GM04503 (cell line): ENCODE results near the gene ZNF655.

ENCODE experiments used
- DNase-seq: peaks from one replicate; pipeline ENCODE4 v3.0.0-alpha.2; 2012; ENCODE audit warnings: low read depth

ZNF655 gene

DNA sequence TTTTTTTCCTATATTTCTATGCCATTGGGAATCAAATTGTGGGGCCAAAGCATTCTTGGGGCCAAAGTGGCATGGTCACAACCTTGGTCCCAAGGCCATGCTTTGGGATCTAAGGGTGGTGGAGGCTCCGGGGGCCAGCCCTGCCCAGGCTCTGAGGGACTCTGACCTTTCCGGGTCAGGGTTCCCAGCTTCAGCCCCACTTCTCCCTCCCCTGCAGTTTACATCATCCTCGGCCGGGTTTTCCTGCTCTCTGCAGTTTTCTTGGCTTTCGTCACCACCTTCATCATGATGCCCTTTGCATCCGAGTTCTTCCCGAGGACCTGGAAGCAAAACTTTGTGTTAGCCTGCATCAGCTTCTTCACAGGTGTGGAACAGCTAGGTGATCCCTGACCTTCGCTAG is 48.1 kb downstream of the ZNF655 start:
- DNase-seq = no peak

DNA sequence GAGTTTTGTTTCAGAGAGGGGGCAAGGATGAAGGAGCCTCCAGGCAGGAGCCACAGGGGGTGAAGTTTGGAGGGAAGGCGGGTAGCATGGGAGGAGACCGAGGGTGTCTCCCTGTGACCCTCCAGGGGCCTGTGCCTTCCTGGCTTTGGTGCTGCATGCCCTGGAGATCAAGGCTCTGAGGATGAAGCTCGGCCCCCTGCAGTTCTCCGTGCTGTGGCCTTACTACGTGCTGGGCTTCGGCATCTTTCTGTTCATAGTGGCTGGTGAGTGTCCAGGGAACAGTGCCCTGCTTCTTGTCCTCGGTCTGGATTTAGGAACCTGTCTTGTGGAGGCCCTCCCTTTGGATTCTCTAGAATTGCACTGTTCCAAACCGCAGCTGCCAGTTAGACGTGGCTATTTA is 49.1 kb downstream of the ZNF655 start:
- DNase-seq = no peak

DNA sequence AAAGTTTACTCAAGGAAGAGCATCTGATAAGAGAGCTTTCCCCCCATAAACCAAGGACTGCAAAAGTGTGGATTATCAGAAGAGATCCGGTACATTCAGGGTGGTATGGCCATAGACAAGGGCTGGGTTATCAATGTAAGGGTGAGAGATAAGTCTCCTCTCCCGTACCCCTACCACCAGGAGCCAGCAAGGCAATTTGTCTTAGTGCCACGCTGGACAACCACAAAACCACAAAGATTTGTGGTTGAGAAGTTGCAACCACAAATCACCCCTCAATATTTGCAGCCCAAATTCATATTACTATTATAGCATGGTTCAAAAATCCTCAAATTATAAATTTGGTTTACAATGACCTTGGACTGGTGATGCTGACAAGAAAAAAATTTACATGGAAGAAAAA is 56.1 kb downstream of the ZNF655 start:
- DNase-seq = no peak

DNA sequence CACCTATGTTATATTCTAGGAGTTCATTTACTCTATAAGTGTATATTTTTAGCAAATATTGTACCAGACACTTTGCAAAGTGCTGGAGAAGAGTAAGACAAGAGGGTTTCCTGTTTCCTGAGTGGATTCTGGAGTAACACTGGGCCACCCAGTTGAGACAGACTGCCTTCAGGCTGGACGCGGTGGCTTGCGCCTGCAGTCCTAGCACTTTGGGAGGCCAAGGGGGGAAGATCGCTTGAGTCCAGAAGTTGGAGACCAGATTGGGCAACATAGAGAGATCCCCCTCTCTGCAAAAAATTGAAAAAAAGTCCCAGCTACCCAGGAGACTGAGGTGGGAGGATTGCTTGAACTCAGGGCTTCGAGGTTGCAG is 57.5 kb downstream of the ZNF655 start:
- DNase-seq = no peak

DNA sequence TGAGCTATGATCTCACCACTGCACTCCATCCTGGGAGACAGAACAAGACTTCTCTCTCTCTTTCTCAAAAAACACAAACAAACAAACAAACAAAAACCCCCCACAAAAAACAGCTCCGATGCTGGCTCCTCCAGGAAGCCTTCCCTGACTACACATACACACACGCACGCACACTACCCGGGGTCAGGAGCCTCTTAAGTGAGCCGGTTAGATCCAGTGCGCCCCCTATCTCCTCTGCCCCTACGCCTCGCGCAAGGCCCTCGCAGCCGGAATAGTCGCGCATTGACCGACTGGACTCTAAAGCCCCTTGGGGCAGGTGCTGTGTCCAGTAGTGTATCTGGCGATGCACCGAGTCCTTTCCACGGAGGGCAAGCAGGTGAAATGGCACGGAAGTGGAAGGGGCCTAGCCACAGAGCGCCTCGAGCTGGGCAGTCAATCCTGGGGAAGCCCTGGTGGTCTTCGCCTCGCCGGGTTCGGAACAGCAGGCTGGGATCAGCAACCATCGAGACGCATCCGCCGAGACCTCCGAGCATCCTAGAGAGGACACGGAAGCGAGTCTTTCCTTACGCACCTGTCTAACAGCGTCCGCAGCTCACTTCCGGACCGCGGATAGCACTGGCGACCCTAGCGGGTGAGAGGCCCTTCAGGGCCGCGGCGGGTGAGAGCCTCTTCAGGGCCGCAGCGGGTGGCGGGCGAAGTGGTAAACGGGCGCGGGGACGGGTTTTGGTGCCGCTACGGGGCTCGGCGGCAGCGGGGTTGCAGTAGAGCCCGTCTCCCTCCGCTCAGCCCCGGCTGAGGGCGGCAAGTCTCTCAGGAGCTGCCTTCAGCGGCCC is 58.1 kb downstream of the ZNF655 start, which contains the start of gene ZSCAN25:
ZSCAN25 (plus strand) TSS at position 588 of the 833 bp plus-strand sequence. CDS start 2,661 bp downstream, outside the sequence.
- peak; percentile 68 for DNase-seq

DNA sequence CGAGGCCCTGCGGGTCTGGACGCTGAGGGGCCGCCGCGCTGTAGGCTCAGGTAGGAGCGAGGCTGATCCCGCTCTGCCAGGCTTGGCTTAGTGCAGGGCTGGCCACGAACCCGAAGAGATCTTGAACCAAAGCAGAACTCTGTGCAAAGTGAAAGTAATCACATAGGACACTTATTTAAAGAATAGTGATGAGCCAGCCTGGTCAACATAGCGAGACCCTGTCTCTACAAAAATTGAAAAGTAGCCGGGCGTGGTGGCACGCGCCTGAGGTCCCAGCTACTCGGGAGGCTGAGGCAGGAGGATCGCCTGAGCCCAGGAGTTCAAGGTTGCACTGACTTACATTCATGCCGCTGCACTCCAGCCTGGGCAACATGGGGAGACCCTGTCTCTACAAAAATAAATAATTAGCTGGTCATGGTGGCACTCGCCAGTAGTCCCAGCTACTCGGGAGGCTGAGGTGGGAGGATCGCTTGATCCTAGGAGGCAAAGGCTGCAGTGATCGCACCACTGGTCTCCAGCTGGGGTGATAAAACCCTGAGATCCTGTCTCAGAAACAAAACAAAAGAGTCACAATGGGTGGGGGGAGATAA is 58.8 kb downstream of the ZNF655 start:
- no peak for DNase-seq

DNA sequence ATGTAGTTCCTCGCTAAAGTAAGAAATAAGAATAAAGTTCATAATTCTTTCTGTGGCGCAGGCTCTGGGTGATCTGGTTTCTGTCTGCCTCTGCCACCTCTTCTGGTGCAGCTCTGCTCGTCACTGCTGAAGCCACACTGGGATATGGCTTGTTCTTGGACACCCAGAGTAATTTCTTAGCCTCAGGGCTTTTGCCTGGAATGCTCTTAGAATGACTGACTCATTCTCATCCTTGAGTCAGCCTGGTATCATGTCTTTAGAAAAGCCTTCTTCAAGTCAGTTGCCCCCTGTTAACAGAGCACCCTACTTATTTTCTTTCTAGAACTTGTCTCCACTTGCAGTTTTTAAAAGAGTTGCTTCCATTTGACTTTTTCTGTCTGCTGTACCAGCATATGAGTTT is 60.3 kb downstream of the ZNF655 start:
- DNase-seq = peak; percentile 50

DNA sequence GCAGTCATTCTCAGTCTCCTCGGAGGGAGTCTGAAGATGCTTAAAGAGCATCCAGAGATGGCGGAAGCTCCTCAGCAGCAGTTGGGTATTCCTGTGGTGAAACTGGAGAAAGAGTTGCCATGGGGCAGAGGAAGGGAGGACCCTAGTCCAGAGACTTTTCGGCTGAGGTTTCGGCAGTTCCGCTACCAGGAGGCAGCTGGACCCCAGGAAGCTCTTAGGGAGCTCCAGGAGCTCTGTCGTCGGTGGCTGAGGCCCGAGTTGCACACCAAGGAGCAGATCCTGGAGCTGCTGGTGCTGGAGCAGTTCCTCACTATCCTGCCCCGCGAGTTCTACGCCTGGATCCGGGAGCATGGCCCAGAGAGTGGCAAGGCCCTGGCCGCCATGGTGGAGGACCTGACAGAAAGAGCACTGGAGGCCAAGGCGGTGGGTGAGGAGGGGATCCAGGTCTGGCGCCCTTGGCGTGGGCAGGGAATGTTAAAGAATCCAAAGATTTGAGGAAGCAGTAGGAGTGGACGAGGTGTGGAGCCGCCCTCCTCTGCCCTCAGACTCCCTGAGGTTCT is 61.2 kb downstream of the ZNF655 start:
- no peak for DNase-seq

DNA sequence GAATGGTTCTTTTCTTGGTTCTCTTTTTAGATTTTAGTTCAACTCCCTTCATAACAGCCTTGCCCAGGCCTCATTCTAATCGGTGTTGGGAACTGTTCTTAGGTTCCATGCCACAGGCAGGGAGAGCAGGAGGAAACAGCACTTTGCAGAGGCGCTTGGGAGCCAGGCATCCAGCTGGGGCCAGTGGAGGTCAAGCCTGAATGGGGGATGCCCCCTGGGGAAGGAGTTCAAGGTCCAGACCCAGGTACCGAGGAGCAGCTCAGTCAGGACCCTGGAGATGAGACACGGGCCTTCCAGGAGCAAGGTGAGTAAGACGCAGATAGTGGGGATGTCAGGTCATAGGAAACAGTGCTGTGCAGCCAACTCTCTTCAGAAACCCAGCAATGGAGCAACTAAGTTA is 62.8 kb downstream of the ZNF655 start:
- no peak for DNase-seq

DNA sequence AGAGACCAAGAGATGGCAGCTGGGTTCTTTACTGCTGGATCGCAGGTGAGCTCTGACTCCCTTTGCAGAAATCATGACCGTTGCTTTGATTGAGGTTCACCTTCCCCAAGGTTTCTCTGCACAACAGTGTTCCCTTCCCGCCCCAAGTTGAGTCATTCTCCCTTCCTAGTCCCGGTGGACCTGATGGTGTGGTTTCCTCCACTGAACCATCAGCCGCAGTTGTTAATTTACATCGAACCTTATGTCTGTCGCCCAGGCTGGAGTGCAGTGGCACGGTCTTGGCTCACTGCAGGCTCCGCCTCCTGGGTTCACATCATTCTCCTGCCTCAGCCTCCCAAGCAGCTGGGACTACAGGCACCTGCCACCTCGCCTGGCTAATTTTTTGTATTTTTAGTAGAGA is 64.2 kb downstream of the ZNF655 start:
- DNase-seq = no peak

DNA sequence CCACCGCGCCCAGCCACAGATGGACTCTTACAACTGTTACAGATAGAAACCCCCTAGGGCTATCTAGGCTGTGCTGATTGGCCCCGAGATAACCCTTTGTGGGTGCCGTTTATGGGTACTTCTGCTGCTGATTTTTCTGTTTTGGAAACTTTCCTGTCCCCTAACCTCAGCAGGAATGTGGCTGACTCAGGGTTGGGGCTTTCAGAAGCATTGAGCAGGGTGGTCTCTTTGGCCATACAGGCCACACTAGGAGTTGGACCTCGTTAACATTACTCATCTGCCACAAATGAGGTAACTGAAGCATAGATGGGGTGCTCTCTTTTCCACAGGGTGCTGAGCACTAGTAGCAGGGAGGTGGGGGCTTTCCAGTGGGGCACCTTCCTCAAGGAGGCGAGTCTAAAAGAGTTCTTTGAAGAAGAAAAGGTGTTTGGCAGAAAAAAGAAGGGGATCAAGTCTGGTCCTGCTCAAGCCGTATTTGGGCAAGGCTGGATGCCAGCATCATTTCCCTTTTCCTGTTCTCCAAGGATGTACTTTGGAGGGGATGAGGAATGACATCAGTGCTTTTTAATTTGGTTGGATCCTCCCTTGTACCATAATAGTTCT is 64.8 kb downstream of the ZNF655 start:
- no peak for DNase-seq

DNA sequence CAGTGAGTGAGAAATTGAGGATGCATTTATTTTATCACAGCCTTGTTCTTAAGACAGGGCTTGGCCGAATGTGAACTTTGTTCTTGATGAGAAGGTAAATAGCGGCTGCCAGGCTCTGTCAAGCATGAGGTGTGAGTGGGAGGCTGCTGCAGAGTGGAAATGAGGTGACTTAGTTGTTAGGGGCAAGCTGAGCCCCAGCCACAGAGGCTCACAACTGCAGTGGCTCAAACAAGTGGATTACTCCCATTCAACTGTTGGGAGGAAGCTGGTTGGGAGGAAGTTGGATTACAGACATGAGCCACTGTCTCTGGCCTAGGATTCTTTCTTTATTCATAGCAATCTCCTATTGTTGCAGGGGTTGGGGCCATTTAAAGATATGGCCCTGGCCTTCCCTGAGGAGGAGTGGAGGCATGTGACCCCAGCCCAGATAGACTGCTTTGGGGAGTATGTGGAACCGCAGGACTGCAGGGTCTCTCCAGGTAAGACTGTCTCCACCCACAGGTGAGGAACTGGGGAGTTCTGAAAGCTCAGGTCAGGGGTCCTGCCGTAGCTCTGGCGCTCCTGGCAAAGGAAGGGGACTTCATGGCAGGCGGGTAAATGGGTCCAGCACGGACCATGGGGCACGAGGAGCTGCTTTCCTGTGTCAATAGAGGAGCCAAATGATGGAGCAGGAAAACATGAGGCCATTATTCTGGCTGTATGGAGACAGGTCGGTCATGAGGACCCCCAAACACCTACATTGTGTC is 65.4 kb downstream of the ZNF655 start:
- DNase-seq = no peak

DNA sequence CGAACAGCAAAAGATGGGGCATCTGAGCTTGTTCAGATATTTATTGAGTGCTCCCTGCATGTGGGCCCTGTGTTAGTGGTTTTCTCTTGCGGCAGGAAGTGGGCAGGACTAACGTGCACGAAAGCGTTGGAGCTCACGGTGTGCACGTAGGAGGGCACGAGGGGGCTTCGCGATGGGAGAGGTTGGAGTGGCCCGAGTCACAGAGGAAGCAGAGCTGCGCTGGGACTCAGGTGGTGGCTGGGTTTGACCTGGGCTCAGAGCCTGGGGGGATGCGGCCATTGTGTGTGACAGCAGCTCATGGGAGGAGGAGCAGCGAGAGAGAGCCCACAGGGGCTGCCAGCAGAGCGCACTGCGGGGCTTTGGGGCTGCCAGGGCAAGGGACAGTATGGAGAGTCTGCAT is 66.0 kb downstream of the ZNF655 start:
- no peak for DNase-seq

DNA sequence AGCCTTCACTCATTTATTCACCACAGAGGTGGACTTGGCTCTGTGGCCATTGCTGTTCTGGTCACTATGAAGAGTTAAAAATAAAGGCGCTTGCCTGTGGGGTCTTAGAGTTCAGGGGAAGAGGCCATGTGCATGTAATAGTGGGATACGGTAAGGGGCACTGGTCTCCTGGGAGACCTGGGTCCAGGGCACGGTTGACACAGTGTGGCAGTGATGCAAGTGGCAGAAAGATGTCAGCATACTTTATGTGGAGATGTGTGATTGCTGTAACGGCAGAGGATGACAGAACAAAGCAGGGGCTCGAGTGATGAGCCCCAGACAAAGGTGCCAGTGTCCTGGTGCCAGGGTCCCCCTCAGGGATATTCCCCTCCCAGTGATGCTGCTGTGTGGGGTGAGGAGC is 66.9 kb downstream of the ZNF655 start:
- no peak for DNase-seq

DNA sequence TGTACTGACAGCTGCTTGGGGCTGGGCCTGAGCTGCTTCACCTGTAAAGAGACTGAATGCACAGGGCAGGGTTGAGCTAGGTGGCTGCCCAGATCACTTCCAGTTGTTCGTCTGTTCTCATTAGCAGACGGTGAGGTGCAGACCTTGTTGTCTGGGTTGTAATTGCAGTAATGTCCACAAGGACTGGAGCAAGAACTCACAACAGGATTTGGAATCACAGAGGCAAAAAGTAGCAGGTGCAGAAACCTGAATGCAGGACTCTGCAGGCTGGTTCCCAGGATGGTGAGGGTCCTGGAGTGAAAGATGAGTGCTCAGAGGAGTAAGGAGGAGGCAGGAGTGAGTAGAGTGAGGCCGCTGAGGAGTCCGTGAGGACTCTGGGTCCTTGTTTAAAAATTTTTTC is 67.5 kb downstream of the ZNF655 start:
- DNase-seq = no peak
